Activated CD8-positive, alpha-beta memory T cell treated with anti-CD3 and anti-CD28 coated beads, Interleukin-2, amount 10 ng/mL, durations not matched to agents 7 days and 5 days (primary cell): ENCODE measurements around the gene LRRC8C. TPM values are rescaled to one million over a fixed set of nuclear protein-coding genes. Genes with fewer than 3 reads are reported as not detected.
A peak's percentile ranks its signal among the peaks of the same experiment; 100 is the strongest.

Experiments used
- ATAC-seq: fragments of 150-1000 bp; cut with Tn5 transposase; one replicate; pipeline ENCODE4 v1.10.0; 2021; ENCODE audit warnings: moderate library complexity
- CTCF ChIA-PET: fragments of 350-600 bp; sonication (Branson Sonifier 250); formaldehyde crosslinking; loops from one replicate; lab custom pipeline; 2021; ENCODE audit warnings: antibody characterized with exemption; lab: Charles Lee
- DNase-seq: peaks from one replicate; pipeline ENCODE4 v3.0.0-alpha.2; 2020
- H3K27ac Mint-ChIP-seq: one replicate; pipeline ENCODE4 v1.8.0; 2021; ENCODE audit warnings: mild to moderate bottlenecking, mixed read lengths
- H3K27me3 Mint-ChIP-seq: one replicate; pipeline ENCODE4 v1.8.0; 2021; ENCODE audit warnings: mixed read lengths
- H3K36me3 Mint-ChIP-seq: one replicate; pipeline ENCODE4 v1.8.0; 2021; ENCODE audit warnings: mild to moderate bottlenecking, mixed read lengths
- H3K4me1 Mint-ChIP-seq: one replicate; pipeline ENCODE4 v1.8.0; 2021; ENCODE audit warnings: mixed read lengths
- H3K4me3 Mint-ChIP-seq: one replicate; pipeline ENCODE4 v1.8.0; 2021; ENCODE audit warnings: mild to moderate bottlenecking, moderate library complexity, mixed read lengths
- H3K9me3 Mint-ChIP-seq: one replicate; pipeline ENCODE4 v1.8.0; 2022; ENCODE audit warnings: low read depth, mixed read lengths
- total RNA-seq, 2 experiments: library from RNA; stranded (reverse); gene quantifications; one replicate each; pipeline ENCODE4 v1.2.3, GENCODE V29; 2021

Gene LRRC8C
- total RNA-seq, 2 experiments from 2014 or later = 43.5 to 44.3 TPM

DNA sequence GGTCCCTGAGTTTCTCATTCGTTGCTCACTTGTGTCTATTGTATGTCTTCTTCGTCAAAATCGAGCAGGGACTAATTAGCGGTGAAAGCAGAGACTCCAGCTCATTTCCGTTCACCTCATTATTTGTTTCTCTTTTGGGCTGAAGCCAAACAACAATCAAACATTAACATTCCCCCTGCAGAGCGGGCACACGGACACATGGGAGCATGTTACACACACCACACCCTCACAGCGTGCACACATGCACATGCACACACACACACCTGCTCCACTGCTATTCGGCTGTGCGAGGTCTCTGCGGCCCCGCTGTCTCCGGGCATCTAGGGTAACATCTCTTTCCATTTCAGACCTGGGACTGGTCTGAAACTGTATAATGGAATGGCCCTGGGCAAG, 129.5 kb downstream of the LRRC8C start:
- Mint-ChIP-seq H3K27ac (peak overlapping the region; percentile 83), H3K4me3 (peak overlapping the region; percentile 80), H3K4me1 (peaks cover 65% of the 10 kb centered on the region), H3K9me3 (no peaks in the 10 kb centered on the region), H3K36me3 (peaks cover 13% of the 10 kb centered on the region), H3K27me3 (no peaks in the 10 kb centered on the region)
- no peak for ATAC-seq
- DNase-seq = no peak
- CTCF ChIA-PET = interaction anchor here (0.7 to 12.1 kb wide), 52 partner anchors 9 to 779 kb away, joined by 3 to 239 read pairs (median 6); partner anchors contain the start of gene LRRC8C

DNA sequence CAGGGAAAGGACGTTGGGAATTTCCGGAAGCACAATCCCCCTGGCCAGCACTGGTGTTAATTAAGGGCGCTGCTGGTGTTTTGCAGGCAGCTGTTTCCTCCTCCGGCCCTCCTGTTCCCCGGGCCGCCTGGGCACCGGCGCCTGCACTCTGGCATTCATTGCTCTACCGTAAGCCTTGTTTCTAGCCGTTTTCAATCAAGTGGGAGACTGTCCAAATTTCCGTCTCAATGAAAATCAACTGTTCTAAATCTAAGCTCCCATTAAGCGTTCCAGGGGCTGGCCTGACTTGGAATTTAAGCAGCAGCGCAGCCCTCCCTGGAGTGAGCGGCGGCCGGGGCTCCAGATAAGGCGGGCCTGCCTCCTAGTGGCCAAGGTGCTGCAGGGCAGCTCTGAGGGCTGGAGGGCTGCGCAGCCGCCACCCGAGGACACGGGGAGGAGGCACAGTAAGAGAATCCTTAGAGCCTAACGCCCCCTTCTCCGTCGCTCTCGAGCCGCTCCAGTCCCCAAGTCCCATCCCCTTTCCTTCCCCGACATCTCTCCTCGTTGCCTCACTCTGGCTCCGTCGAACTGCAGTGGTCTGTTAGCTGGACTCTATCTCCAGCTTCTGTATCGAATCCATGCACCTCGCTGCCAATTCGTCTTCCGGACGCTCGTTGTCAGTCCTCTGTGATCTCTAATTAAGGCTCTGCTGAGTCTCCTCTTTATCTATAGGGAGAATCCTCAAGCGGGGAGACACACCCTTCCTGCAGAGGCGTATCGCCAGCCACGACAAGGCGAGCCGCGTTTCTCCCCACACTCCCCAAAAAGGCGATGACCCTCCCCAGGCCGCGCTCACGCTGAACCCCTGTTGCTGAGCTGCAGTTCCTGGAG, 130.1 kb downstream of the LRRC8C start:
- H3K9me3 Mint-ChIP-seq = no peaks in the 10 kb centered on the region
- ATAC-seq (peak; percentile 100), DNase-seq (peak; percentile 91)
- H3K4me1 Mint-ChIP-seq = peaks cover 58% of the 10 kb centered on the region
- CTCF ChIA-PET = interaction anchor here (0.7 to 12.1 kb wide), 60 partner anchors 8 to 779 kb away, joined by 3 to 239 read pairs (median 6); partner anchors contain the start of genes LRRC8B and LRRC8C
- peaks cover 13% of the 10 kb centered on the region for H3K36me3 Mint-ChIP-seq
- no peaks in the 10 kb centered on the region for H3K27me3 Mint-ChIP-seq
- H3K27ac Mint-ChIP-seq = peak overlapping the region; percentile 83
- H3K4me3 Mint-ChIP-seq = peak overlapping the region; percentile 80

DNA sequence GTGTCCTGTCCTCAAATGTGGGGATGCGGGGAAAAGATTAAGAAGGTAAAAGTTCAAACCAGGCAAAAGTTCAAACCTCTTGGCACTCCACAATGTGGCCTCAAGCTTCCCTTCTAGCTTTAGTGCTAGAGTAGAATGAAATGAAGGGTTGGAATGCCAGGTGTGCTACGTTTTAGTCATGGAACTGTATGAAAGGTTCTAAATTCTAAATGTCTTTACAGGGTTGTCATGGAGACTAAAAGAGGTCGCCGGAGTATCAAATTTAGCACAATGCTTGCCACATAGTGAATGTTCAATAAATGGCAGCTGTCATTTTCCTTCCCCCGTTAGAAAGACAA, 130.7 kb downstream of the LRRC8C start:
- CTCF ChIA-PET = interaction anchor here (0.8 to 12.1 kb wide), 52 partner anchors 8 to 399 kb away, joined by 3 to 239 read pairs (median 6); partner anchors contain the start of genes LRRC8B and LRRC8C
- H3K9me3 Mint-ChIP-seq = no peaks in the 10 kb centered on the region
- H3K4me3 Mint-ChIP-seq = peak overlapping the region; percentile 80
- DNase-seq (no peak), ATAC-seq (no peak)
- peak overlapping the region; percentile 83 for H3K27ac Mint-ChIP-seq
- no peaks in the 10 kb centered on the region for H3K27me3 Mint-ChIP-seq
- peaks cover 13% of the 10 kb centered on the region for H3K36me3 Mint-ChIP-seq
- peaks cover 52% of the 10 kb centered on the region for H3K4me1 Mint-ChIP-seq

DNA sequence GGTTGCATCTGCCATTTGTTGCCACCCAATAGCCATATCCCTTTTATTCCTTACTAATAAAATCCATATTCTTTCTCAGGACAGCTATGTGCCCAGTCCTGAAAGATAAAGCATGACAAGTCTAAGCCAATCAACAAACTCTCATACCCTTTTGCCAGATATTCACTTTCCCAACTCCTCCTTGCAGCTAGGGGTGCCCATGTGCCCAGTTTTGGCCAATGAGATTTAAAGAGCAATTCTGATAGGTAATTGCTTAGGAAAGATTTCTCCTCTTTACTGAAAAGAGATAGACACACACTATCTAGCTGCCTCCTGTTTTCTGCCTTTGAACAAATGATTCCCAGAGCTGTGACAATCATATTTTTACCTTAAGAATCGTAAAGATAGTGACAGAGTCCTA, 132.9 kb downstream of the LRRC8C start:
- Mint-ChIP-seq H3K9me3 (no peaks in the 10 kb centered on the region), H3K27me3 (no peaks in the 10 kb centered on the region), H3K36me3 (peaks cover 1% of the 10 kb centered on the region), H3K4me3 (no peak overlapping the region), H3K27ac (no peak overlapping the region), H3K4me1 (peaks cover 33% of the 10 kb centered on the region)
- CTCF ChIA-PET = interaction anchor here (4.0 to 12.1 kb wide), 2 partner anchors 47 to 135 kb away, joined by 62 to 239 read pairs; partner anchors contain the start of gene LRRC8C
- ATAC-seq = no peak
- DNase-seq = no peak

DNA sequence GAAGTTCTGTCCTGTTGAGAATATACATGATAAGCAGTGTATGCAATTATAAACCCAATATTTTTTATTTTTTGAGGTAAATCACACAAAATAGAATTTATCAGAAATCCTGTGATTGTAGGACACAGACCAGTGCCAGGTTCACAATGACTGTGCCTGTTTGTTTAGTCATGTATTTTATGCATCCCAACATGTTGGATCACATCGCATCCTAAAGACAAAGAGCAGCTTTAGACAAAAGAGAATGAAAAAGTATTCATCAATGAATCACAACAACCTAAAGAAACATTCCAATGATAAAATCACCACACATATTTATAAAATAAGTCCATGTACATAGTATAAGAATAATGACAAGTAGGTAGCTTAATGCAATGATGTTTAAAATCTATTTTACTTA, 134.7 kb downstream of the LRRC8C start:
- H3K4me1 Mint-ChIP-seq = peaks cover 18% of the 10 kb centered on the region
- peaks cover 2% of the 10 kb centered on the region for H3K27me3 Mint-ChIP-seq
- CTCF ChIA-PET = interaction anchor here (1.3 to 1.4 kb wide), 3 partner anchors 11 to 168 kb away, joined by 3 to 5 read pairs (median 3); no protein-coding TSS in a partner anchor
- ATAC-seq (no peak), DNase-seq (no peak)
- H3K36me3 Mint-ChIP-seq = no peaks in the 10 kb centered on the region
- H3K9me3 Mint-ChIP-seq = no peaks in the 10 kb centered on the region
- H3K27ac Mint-ChIP-seq = no peak overlapping the region
- H3K4me3 Mint-ChIP-seq = no peak overlapping the region

Other genes with a start within 250 kb of the LRRC8C start
- 10 to 100 TPM; 15.7 to 16.5 TPM for gene LRRC8B, start 108.3 kb upstream of the LRRC8C start, total RNA-seq
- gene LRRC8D, start 187.9 kb downstream of the LRRC8C start, total RNA-seq = 10 to 100 TPM; 19.2 to 27.7 TPM